Measurements from ENCODE around the gene SPOUT1. TPM values are rescaled to one million over a fixed set of nuclear protein-coding genes. Genes with fewer than 3 reads are reported as not detected.
"Not testable (repeated sequence)": the region's sequence is repeated elsewhere in the genome, so short reads cannot be mapped to it uniquely, and the experiment has no call there.

The SPOUT1 gene
- total RNA-seq, 1 experiment from 2014 or later: 38.5 TPM

DNA sequence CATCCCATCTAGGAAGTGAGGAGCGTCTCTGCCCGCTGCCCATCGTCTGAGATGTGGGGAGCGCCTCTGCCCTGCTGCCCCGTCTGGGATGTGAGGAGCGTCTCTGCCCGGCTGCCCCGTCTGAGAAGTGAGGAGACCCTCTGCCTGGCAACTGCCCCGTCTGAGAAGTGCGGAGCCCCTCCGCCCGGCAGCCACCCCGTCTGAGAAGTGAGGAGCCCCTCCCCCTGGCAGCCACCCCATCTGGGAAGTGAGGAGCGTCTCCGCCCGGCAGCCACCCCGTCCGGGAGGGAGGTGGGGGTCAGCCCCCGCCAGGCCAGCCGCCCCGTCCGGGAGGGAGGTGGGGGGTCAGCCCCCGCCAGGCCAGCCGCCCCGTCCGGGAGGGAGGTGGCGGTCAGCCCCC, 49.5 kb downstream of the SPOUT1 start:
- H3K27me3 ChIP-seq, H3K27ac ChIP-seq, H3K4me3 ChIP-seq, H3K36me3 ChIP-seq, DNase-seq: not testable (repeated sequence)
- Histone ChIP-seq H3K9me3 (replicated peaks) (peaks cover 20% of the 10 kb centered on the region), H3K4me1 (peaks cover 12% of the 10 kb centered on the region)

- H3K27me3 ChIP-seq: no peaks in the 10 kb centered on the region
- peaks cover 9% of the 10 kb centered on the region for H3K9me3 ChIP-seq (replicated peaks)
- H3K36me3 ChIP-seq: no peaks in the 10 kb centered on the region
- no peaks in the 10 kb centered on the region for H3K4me1 ChIP-seq
- DNase-seq: no peak
- H3K27ac ChIP-seq: no peak overlapping the region
- H3K4me3 ChIP-seq: no peak overlapping the region
Measured at GRCh38 chr9:128774804-128775203, 54.8 kb downstream of the SPOUT1 start.

DNA sequence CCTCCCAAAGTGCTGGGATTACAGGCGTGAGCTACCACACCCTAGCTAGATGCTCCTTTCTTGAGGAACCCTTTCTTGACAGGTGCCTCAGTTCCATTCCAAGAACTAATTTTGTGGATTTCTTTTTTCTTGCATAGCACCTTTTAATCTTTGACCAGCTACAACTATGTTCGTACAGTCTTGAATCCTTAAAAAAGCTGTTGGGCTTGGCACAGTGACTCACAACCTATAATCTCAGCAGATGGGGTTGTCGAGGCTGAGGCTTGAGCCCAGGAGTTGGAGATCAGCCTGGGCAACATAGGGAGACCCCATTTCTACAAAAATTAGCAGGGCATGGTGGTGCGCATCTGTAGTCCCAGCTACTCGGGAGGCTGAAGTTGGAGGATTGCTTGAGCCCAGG, 56.5 kb downstream of the SPOUT1 start:
- Histone ChIP-seq H3K4me1 (no peaks in the 10 kb centered on the region), H3K4me3 (no peak overlapping the region), H3K9me3 (replicated peaks) (peaks cover 9% of the 10 kb centered on the region), H3K27ac (no peak overlapping the region), H3K36me3 (no peaks in the 10 kb centered on the region), H3K27me3 (no peaks in the 10 kb centered on the region)
- DNase-seq: no peak

DNA sequence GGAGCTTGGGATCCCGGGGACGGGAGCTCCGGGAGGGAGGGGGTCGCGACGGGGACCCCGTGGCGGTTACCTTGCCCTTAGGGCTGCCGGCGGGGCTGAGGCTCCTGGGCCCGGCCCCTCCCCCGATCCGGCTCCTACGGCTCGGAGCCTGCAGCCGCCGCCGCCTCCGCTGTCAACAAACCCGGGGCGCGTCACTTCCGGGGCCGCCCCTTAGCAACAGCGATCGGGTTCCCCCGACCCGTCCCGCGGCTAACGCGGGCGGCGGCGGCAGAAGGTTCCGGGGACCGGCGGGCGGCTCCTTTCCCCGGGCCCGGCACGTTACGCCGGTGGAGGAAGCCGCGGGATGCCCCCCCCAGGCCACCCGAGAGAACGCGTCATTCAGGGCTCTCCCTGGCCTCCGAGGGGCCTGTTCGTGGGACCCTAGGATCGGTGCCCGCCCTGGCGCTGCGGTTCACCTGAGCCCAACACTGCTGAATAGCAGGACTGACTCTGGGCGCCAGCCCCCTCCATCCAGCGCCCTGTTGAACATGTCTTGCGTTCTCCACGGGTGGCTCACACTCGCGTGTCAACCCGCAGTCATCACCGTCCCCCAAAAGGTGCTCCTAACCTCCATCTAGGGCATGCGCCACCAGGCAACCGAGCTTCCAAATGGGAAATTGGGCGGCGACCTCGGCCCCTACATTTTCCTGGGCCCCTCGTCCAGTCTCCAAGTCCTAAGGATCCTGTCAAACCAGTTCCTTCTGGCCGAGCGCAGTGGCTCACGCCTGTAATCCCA, 57.7 kb downstream of the SPOUT1 start, which contains the start of gene ZER1:
Gene ZER1, minus strand, starts transcription at position 183 of the 775 bp plus-strand sequence. CDS start 16,362 bp downstream, outside the sequence.
- Histone ChIP-seq H3K9me3 (replicated peaks) (peaks cover 6% of the 10 kb centered on the region; the same call in 1 of the 2 replicates), H3K27ac (peak within 1 kb of the TSS; percentile 52), H3K4me3 (peak within 1 kb of the TSS; percentile 79), H3K36me3 (no peaks in the 10 kb centered on the region), H3K27me3 (no peaks in the 10 kb centered on the region), H3K4me1 (no peaks in the 10 kb centered on the region)
- DNase-seq: peak; percentile 91 to 93

GRCh38 chr9:128771094-128771721, 58.4 kb downstream of the SPOUT1 start:
- Histone ChIP-seq H3K27me3 (no peaks in the 10 kb centered on the region), H3K9me3 (replicated peaks) (peaks cover 6% of the 10 kb centered on the region; the same call in 1 of the 2 replicates), H3K4me3 (peak overlapping the region; percentile 79), H3K27ac (peak overlapping the region; percentile 52), H3K4me1 (no peaks in the 10 kb centered on the region), H3K36me3 (no peaks in the 10 kb centered on the region)
- no peak for DNase-seq

DNA sequence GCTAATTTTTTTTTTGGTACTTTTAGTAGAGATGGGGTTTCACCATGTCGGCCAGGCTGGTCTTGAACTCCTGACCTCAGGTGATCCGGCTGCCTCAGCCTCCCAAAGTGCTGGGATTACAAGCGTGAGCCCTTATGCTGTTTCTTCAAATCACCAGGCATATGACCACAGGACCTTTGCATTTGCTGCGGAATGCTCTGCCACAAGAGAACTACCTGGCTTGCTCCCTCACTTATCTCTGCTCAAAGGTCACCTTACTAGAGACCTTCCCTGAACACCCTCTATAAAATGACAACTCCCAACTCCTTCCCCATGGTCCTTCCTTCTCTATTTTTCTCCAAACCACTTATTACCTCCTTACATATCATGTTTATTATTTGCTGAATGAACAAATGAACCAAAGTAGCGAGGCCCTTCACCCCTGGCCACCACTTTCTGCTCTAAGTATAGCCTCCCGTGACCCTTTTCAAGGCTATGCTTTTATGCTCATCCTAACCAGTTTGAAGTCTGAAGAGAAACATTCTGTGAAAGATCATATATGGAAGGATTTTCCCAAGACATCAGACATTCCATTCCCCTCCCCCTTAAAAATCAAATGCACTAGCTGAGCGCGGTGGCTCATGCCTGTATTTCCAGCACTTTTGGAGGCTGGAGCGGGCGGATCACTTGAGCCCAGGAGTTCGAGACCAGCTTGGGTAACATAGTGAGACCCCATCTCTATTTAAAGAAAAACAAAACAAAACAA, 59.1 kb downstream of the SPOUT1 start:
- H3K9me3 ChIP-seq (replicated peaks): no peaks in the 10 kb centered on the region
- H3K36me3 ChIP-seq: no peaks in the 10 kb centered on the region
- no peak for DNase-seq
- H3K27ac ChIP-seq: no peak overlapping the region
- no peaks in the 10 kb centered on the region for H3K4me1 ChIP-seq
- no peak overlapping the region; the same call in 1 of the 2 replicates for H3K4me3 ChIP-seq
- H3K27me3 ChIP-seq: no peaks in the 10 kb centered on the region

Other genes starting within 250 kb of the SPOUT1 start
- 58.3 and 61.5 TPM in 2 replicates for gene DYNC2I2, start 172.9 kb downstream of the SPOUT1 start, total RNA-seq (2014; rRNA removed; shearing (Covaris generic))
- 1,089 and 1,149 TPM in 2 replicates for gene SET, start 140.6 kb downstream of the SPOUT1 start, total RNA-seq (2014; rRNA removed; shearing (Covaris generic))
- 15.8 and 20.2 TPM in 2 replicates for gene PKN3, start 127.3 kb downstream of the SPOUT1 start, total RNA-seq (2014; rRNA removed; shearing (Covaris generic))
- gene ZDHHC12, start 105.7 kb downstream of the SPOUT1 start, total RNA-seq (2014; rRNA removed; shearing (Covaris generic)): 35.0 and 37.4 TPM in 2 replicates
- gene ZER1, start 57.9 kb downstream of the SPOUT1 start, total RNA-seq (2014; rRNA removed; shearing (Covaris generic)): 18.8 and 19.9 TPM in 2 replicates
- 21.0 and 21.3 TPM in 2 replicates for gene TBC1D13, start 42.5 kb downstream of the SPOUT1 start, total RNA-seq (2014; rRNA removed; shearing (Covaris generic))
- 14.8 and 21.2 TPM in 2 replicates for gene ENDOG, start 11.3 kb downstream of the SPOUT1 start, total RNA-seq (2014; rRNA removed; shearing (Covaris generic))
- gene KYAT1, start 52.2 kb upstream of the SPOUT1 start, total RNA-seq (2014; rRNA removed; shearing (Covaris generic)): 8.4 and 9.4 TPM in 2 replicates
- gene LRRC8A, start 52.3 kb upstream of the SPOUT1 start, total RNA-seq (2014; rRNA removed; shearing (Covaris generic)): 50.8 and 54.2 TPM in 2 replicates
- gene PHYHD1, start 91.2 kb upstream of the SPOUT1 start, total RNA-seq (2014; rRNA removed; shearing (Covaris generic)): 20.7 and 23.2 TPM in 2 replicates
- 21.9 and 24.9 TPM in 2 replicates for gene DOLK, start 117.8 kb upstream of the SPOUT1 start, total RNA-seq (2014; rRNA removed; shearing (Covaris generic))
- 132 and 136 TPM in 2 replicates for gene NUP188, start 117.9 kb upstream of the SPOUT1 start, total RNA-seq (2014; rRNA removed; shearing (Covaris generic))
- gene SH3GLB2, start 198.5 kb upstream of the SPOUT1 start, total RNA-seq (2014; rRNA removed; shearing (Covaris generic)): 21.1 and 26.7 TPM in 2 replicates
- 28.9 and 32.5 TPM in 2 replicates for gene MIGA2, start 206.8 kb upstream of the SPOUT1 start, total RNA-seq (2014; rRNA removed; shearing (Covaris generic))